NCI-H146 treated with DMSO at 0.1 percent for 48 hours (cell line): ENCODE measurements around the gene SPDYE16.
"Not testable (repeated sequence)": the region's sequence is repeated elsewhere in the genome, so short reads cannot be mapped to it uniquely, and the experiment has no call there.

Experiments used
- DNase-seq: peaks from one replicate; lab custom pipeline; 2025; ENCODE audit not compliant: unreplicated experiment; lab: John Stamatoyannopoulos, UW

SPDYE16 gene

DNA sequence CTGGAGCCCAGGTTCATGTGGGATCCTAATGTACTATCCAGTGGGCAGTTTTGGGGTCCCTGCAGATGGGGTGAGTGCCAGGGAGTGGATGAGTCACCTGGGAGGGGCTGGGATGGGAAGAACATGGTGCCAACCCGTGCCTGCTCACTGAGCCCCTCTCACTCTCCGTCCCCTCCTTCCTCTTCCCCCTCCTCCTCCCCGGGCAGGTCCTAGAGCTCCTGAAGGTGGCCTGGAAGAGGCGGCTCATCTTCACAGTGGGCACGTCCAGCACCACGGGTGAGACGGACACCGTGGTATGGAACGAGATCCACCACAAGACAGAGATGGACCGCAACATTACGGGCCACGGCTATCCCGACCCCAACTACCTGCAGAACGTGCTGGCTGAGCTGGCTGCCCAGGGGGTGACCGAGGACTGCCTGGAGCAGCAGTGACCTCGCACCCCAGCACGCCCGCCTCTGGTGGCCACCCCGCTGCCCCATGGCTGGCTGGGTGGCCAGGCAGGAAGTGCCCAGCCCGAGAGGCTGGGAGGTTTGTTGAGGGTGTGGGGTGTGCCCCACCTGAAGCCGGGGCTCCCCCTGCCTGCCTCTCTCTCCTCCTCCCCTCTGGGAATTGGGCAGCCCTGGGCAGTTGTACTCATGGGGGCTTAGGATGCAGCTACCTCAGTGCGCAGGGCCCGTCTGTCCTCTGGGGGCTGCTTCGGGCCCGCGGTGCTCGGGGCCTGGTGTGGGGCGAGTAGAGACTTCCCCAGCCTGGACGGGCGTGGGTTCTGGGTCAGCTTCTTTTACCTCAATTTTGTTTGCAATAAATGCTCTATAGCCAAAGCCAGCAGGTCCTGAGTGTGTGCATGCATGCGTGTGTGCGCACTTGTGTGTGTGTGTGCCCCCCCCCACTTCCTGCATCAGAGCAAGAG, 37.7 kb downstream of the SPDYE16 start:
- DNase-seq = no peak

DNA sequence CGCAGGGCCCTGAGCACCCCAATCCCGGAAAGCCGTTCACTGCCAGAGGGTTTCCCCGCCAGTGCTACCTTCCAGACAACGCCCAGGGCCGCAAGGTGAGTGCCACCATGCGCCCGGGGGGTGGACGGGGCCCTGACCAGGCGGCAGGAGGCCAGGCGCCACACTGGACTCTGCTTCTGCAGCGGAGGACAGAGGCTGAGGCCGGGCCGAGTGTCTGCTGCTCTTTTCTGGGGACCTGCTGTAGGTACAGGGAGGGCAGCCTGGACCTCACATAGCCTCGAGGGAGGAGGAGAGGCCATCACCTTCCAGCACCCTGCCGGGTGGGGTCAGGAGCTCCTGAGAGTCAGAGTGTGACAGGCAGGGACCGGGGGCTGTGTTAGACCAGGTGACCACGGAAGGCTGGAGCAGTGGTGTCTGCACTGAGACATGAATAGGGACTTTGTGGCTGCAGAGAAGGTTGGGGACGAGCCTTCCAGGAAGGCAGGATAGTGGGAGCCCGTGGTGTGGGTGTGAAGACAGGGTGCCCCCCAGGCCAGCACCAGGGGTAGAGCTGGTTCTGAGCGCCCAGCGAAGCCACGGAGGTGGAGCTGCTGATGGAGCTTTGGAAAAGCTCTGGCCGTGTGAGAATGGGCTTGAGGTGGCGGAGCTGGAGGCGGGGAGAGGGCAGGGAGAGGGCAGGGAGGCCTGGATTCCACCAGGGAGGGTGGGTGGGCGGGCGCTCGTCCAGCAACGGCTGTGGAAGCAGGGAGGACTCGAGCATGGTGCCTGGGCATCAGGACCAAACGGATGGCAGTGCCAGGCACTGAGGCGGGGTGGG, 38.5 kb downstream of the SPDYE16 start:
- not testable (repeated sequence) for DNase-seq

DNA sequence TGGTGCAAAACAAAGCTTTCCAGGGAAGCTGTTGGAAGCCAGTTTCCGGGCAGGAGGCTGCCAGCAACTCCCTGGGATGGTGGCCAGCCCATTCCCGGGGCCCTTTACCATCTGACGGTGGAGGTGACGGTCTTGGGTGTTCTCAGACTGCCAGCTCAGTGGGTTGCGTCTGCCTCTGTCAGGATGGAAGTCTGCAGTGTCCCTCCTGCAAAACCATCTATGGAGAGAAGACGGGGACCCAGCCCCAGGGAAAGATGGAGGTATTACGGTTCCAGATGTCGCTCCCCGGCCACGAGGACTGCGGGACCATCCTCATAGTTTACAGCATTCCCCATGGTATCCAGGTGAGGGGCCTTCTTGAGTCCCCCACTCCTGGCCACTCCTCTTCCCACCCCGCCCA, 39.9 kb downstream of the SPDYE16 start:
- not testable (repeated sequence) for DNase-seq

DNA sequence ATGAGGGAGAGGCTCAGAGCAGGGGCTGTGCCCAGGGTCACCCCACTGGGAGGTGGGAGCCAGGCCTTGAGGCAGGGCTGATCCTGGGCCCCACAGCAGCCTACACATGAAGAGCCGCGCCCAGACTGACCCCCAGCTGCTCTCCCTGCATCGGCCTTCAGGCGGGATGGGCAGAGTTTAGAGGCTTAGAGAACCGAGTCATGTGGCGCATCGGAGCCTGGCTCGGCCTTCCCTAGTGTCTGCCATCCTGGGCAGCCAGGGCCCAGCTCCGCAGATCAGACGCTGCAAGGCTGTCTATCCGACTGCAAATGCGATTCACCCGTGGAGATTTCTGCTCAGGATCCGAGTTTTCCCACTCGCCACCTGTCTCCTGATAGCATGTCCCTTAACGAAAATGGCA, 40.3 kb downstream of the SPDYE16 start:
- not testable (repeated sequence) for DNase-seq

DNA sequence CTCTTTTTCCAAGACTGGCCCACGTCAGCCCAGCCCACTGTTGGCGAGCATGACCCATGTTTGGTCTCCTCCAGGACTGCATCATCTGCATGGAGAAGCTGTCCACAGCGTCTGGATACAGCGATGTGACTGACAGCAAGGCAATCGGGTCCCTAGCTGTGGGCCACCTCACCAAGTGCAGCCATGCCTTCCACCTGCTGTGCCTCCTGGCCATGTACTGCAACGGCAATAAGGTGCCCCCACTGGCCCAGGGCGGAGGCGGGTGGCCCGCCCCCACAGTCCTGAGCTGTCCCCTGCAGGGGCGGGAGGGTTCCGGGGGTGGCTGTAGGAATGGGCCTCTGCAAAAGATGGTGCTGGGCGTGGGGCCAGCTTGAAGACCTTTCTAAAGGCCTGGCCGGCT, 40.9 kb downstream of the SPDYE16 start:
- DNase-seq = not testable (repeated sequence)

DNA sequence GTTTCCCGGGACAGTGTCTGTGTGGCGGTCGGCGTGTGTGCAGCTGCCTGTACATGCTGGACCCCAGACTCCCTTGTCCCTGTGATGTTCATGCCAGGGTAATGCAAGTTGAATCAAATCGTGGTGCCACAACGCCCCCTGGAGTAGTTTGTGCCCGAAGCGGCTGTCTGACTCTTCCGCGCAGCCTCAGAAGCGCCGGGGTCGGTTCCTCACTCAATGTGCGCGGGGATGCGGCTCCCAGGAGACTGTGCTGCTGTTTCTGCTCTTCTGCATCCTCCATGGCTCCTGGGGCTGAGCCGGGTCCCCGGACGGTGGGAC, 43.2 kb downstream of the SPDYE16 start:
- not testable (repeated sequence) for DNase-seq

DNA sequence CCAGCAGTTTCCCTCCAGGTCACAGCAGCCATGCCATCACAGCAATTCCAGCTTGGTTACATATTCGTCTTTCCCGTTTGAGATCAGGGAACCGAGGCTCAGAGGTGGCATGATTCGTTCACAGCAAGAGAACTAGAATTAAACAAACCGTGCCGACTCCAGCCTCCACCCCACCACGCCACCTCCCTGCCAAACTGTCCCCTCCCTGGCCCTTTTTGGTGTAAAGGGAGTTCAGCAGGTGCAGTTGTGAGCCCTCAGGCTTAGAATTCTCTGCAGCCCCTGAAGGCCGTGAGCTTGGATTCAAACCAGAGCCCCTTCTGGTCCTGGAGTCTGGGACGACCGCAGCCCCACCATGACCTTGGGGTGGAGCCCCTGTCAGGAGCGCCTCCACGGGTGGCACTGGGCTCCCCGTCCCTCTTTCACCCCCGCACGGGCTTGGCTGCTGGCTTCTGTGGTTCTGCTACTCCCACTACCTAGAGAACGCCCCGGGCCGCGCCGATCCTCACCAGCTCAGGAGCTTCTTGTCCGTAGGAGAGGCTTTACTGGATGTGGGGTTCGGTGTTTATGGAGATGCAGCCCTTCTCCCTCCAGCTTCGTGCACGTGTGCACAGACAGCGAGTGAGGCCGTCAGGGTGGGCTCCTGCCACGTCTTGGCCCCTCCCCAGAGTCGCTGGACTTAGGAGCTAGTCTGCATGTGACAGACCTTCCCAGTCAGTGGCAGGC, 43.7 kb downstream of the SPDYE16 start:
- DNase-seq = not testable (repeated sequence)

DNA sequence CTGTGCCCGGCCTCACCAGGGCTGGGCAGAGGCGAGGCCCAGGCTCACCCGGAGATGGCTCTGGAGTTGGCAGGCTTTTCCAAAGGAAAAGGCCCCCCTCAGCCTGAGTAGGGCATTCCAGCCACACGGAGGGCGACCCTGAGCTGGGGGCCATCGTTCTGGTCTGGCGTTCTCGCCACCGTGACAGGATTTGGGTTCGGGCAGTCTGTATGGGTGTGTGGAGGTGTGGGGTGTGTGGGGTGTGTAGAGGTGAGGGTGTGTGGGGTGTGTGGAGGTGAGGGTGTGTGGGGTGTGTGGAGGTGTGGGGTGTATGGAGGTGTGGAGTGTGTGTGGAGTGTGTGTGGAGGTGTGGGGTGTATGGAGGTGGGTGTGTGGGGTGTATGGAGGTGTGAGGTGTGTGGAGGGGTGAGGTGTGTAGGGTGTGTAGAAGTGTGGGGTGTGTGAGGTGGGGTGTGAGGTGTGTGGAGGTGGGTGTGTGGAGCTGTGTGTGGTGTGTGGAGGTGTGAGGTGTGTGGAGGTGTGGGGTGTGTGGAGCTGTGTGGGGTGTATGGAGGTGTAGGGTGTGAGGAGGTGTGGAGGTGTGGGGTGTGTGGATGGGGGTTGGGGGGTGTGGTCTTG, 44.4 kb downstream of the SPDYE16 start:
- DNase-seq = not testable (repeated sequence)

DNA sequence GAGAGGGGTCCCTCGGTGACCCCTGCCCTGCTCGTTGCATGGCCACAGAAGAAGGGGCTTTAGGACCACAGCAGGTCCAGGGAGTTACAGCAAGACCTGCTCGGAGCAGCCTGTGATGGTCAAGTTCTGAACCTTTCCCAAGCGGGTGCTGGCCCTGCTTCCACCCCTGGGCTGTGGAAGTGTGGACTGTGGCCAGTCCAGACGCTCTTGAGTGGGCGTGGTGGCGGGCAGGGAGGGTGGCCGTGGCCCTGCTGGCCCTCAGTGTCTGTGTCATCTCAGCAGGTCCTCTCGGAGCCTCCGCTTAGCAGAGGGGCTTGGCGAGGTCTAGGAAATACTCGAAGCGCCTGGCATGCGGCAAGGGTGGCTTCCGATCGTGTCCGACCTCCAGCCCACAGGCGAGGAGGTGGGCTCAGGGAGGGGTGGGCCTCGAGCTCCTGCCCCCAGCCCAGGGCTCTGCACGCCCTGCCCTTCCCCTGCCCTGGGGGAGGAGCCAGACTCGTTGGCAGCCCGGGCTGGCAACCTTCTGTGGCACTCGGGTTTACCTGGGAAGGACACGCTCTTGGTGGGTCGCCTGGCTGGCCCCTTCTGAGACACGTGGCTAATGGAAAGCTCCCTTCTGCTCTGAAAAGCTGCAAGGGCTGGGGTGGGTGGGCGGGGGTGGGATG, 45.0 kb downstream of the SPDYE16 start:
- not testable (repeated sequence) for DNase-seq

DNA sequence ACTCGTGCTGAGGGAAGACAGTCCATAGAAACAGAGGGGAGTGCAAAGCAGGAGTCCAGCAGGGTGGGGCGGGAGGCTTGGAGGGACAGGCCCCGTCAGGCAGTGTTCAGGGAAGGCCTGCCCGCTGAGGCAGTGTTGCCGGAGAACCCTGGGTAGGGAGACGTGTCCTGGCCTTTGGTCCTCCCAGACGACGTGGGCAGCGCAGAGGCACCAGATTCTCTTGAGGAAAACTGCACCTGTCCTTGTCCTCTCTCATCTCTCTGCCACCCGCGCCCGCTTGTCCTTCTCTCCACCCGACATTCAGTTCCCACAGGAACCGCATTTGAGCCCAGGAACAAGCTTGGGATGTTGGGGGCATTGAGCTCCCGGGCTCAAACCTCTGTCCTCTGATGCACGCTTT, 47.4 kb downstream of the SPDYE16 start:
- DNase-seq = not testable (repeated sequence)

DNA sequence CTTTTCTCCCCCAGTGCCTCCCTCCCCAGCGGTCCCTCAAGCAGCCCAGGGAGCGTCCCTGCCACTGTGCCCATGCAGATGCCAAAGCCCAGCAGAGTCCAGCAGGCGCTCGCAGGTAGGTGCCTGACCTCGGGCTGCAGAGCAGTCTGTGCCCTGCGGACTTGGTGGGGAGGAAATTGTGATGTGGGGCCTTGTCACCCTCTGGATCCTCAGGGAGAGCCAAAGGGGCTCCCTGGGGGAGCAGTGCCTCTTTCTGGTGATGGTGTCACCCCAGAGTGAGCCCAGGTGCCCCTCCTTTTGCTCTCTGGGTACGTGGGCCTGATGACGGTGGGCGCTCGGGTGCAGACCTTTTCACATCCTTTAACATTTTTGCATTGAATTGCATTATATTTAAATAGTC, 51.0 kb downstream of the SPDYE16 start:
- DNase-seq = not testable (repeated sequence)

DNA sequence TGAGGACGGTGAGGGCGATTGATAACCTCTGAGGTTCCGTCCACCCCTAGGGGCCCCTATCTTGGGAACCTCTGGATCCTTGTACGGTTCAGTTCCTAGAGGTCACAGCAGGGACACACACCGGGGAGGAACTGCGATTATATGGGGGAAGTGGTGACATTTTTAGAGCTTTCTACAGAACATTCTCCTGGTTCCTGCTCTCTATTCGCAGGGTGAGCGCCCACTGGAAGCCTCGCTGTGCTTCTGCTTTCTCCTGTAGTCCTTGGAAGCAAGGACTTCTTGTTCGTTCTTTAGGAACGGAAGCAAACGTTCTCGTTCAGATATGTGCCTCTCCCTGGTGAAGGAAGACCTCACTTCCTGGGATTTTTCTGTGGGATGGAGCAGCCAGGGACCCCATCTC, 55.1 kb downstream of the SPDYE16 start:
- not testable (repeated sequence) for DNase-seq

DNA sequence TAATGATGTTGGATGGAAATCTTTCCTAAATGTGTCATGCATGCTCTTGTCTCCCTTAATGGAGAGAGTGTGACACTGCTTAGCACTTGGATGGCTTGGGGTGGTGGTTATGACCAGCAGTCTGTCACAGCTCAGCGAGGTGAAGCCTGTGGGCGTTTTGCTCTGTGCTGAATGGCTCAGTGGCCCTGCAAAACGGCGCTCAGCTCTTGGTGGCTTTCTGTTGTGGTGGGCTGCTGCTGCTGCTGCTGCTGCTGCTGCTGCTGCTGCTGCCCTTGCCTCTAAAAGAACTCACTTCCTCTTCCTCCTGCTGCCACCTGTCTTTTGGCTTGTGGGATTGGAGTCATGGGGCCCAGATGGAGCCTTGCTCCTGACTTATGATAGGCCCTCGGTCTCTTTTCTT, 56.5 kb downstream of the SPDYE16 start:
- DNase-seq = not testable (repeated sequence)

DNA sequence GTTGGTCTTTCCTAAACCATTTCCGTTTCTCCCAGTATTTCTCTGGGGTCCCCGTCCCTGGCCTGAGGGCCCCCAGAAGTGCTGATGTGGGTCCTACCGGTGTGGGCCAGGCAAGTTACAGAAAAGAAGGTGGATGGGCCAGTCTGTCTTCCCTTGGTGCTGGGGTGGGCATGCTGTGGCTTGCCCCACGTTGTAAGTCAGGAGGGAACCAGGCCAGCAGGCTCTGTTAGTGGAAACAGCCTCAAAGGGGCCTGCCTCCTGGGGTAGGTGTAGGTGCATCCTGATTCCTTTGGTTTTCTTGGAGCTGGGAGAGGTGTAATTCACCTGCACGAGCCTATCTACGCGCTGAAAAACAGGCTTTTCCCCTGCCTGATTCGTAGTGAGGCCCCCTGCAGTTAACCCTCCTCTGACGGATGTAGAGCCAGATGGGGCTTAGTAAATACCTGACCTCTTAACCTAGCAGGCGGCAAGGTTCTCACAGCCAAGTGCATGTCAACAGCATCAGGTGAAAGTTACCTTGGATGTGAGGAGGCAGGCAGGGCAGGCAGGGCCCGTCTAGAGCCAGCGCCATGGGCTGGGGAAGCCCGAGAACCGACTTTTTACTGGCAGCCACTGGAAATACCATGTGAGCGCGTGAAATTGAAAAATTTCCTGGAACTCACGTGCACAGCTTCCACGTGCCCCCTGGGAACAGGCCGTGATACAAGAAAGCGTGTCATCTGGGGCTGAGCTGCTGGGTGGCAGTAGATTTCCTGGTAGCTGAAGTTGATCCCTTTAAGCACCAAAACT, 57.1 kb downstream of the SPDYE16 start:
- DNase-seq = not testable (repeated sequence)

DNA sequence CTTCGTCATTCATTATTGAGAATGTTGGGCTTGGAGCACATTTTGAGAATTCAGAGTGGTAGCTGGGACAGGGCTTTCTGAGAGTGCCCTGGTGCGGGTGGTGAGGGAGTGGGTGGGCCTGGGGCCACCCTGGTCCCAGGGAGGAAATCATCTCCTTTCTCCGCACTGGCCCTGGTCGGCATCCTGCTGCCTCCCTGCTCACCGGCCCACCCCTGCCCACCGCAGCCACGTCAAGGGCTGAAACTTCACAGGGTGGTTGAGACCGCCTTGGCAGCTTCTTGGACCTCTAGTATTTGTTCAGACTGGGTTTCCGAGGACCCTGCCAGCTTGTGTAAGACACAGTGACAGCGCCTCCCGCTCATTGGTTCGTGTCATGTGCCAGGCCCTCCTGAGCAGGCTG, 58.6 kb downstream of the SPDYE16 start:
- DNase-seq = not testable (repeated sequence)

DNA sequence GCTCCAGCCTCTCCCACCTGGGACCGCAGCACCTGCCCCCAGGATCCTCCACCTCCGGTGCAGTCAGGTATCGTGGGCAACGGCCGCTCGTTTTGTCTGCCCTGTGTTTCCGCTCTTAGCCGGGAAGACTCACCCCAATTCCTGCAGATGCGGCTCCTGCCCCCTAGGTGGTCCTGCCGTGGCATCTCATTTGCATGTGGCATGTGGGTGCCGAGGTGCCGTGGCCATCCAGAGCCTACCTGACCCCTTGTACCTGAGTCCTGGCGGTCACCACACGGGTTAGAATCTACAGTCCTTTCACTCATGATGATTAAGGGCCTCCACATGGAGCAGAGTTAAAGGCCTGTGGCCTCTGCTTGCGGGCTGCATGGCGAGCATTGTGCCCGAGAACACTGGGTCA, 60.0 kb downstream of the SPDYE16 start:
- not testable (repeated sequence) for DNase-seq

DNA sequence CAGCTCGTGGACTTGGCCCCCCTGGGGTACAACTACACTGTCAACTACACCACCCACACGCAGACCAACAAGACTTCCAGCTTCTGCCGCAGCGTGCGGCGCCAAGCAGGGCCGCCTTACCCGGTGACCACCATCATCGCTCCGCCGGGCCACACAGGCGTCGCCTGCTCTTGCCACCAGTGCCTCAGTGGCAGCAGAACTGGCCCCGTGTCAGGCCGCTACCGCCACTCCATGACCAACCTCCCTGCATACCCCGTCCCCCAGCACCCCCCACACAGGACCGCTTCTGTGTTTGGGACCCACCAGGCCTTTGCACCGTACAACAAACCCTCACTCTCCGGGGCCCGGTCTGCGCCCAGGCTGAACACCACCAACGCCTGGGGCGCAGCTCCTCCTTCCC, 60.4 kb downstream of the SPDYE16 start:
- DNase-seq = not testable (repeated sequence)
